Activated CD8-positive, alpha-beta memory T cell treated with anti-CD3 and anti-CD28 coated beads, Interleukin-2, amount 50 U/mL, for 24 hours (primary cell): Measurements from ENCODE around the gene CDK5RAP2.

Experiments used
- DNase-seq: peaks from one replicate; pipeline ENCODE4 v3.0.0-alpha.2; 2020; ENCODE audit errors: extremely low read depth

The CDK5RAP2 gene

DNA sequence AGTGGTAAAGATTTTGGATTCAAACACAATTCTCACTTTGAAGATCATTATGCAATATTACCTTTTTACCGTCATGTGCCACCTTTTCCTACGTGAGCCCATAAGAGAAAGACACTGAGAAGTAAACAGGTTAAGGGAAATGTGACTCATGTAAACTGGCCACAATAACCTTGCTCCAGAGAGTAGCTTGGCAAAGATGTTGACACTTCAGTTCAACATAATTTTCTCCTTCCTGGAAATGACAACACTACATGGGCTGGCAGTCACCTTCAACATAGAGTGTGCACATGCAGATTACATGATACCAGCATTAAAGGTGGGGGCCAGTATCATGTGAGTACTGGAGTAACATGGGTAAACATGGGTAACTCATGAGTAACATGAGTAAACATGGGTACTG, 141.9 kb downstream of the CDK5RAP2 start:
- no peak for DNase-seq

DNA sequence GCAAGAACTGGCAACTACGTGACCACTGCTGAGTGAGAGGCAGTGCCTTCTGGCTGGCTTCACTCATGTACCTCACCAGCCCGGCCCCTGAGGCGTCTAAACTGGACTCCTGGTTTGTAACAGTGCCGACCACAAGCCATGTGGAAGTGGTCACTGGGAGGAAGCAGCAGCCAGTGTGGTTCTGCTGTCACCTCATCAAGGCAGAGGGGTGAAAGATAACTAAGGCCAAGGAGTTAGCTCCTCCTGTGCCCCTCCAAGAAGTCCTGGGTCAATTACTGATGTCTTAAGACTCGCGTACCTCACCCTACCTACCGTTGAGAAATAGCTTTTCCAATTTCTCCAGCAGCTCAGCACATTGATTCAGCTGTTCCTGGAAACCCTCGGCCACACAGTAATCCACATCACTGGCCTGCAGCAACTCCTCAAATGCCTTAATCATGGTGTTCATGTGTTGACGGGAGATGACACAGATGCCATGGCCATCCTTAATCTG, 142.9 kb downstream of the CDK5RAP2 start:
- DNase-seq, result no peak

DNA sequence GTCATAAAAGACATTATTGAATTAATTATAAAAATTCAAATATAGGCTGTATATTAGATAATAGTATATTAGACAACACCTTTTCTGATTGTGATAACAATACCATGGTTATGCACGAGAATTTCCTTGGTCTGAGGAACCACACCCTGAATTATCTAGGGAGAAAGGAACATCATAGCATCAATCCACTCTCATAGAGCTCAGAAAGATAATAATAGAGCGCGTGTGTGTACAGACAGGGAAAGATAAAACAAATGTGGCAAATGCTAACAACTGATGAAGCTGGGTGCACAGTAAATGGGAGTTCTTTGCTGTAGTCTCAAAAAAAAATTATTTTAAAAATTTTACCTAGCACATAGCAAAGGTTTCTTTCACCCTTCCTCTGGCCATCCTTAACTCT, 143.5 kb downstream of the CDK5RAP2 start:
- DNase-seq, result no peak

DNA sequence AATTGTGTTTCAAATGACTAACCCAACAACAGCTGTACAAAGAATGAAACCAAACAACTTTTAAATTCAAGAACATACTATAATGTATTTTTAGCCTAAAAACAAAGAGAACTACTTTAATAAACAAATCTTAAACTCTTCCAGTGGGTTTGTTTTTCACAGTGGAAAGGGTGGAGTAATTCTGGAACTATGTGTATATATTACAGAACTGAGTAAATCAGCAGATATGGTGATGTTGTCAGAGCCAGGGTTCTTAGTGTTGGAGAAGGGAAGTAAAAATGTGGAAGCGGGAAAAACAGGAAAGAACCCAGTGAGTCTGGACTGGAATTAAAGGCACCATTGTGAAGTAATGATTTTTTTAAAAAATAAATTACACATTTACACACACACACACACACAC, 144.9 kb downstream of the CDK5RAP2 start:
- no peak for DNase-seq

DNA sequence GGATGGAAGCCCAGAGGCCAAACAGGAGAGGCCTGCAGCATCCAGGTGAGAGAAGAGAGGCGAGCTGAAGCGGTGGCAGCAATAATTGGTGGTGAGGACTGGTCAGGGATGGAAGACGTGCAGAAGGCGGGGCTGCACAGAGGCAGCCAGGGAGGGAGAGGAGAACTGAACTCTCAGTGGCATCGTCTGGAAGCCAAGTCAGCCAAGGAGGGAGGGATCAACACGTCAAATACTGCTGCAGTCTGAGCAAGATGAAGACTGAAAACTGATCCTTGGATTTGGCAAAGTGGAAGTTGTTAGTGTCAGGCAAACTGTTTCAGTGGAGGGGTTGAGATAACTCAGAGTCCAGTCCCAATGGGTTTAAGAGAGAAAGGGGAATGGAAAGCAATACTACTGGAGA, 145.4 kb downstream of the CDK5RAP2 start:
- DNase-seq, result no peak

DNA sequence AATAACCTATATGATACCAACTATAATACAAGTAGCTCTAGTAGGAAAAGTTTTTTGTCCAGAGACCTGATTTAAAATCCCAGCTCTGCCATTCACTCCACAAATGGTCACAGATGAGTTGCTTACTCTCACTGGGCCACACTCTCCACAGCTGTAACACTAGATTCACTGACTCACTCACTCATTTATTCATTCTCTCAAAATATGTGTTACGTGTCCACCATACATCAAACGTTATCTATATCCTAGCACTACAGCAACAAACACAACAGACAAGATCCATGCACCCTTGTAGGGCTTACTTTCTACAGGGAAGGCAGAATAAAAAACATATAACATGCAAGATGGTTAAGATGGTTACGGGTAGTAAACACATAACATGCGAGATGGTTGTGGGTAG, 146.3 kb downstream of the CDK5RAP2 start:
- DNase-seq, result no peak

DNA sequence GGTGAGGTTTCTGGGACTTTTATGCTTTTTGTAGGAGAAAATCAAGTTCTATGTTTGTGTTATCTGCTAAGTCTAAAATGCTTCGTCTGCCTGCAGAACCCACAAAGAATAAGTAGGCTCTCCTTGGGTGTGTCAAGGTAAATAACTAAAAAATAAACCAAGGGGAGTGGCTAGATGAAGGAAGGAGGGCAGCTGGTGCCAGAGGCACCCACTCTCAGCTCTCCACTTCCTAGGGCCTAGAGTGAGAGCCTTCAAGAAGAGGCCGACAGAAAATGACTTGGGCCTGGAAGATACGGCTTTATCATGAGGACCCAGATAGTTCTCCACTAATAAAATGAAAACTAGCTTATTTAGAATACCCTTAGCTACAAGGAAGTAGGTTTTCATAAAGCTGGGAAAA, 147.4 kb downstream of the CDK5RAP2 start:
- no peak for DNase-seq

DNA sequence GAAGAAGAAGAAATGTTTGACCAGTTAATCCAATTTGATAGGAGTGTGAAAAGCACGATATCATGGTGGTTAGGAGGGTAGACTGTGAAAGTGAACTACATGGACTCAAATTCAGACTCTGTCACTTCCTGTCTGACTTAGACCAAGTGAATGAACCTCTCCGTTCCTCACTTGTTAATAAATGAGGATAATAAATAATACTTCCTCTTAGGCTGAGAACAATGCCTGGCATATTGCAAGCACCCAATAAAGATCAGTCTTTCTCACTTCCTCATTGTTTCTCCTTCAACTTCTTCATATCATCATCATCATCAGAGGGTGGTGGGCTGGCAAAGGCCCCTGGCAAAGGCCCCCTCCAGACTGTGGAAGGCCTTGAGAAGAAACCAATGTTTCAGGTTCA, 148.7 kb downstream of the CDK5RAP2 start:
- no peak for DNase-seq

DNA sequence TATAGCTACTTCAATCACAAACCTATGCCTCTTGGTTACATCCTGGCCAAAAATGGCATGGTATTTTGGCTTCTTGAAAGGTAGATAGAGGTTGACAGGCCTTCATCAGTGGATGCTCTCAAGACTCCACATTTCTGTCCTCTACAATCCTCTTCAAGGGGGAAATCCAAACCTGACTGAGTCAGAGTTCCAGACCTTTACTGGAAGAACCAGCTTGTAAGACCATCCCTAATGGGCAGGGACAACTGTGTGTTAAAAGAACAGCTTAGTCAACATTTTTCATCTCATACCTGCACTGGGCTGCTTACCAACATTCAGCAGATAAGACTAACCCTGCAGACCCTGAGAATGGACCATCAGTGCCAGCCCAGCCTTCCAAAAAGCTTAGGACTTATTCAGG, 155.7 kb downstream of the CDK5RAP2 start:
- no peak for DNase-seq

DNA sequence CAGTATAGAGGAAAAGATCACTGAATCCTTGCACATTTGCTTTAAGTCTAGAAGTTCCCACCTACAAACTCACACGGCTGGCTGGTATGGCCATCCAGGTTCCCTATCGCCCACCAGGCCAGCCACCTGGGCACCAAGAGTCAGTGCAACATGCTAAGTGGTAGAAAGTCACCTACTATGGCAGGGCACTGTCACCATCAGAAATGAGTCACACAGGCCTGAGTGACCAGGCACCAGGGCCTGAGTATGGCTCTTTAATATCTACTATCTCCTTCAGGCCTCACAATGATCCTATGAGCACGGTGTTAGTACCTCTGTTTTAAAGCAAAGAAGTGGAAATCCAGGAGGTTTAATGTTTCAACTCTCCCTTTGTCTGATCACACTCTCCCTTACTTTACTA, 156.2 kb downstream of the CDK5RAP2 start:
- no peak for DNase-seq

DNA sequence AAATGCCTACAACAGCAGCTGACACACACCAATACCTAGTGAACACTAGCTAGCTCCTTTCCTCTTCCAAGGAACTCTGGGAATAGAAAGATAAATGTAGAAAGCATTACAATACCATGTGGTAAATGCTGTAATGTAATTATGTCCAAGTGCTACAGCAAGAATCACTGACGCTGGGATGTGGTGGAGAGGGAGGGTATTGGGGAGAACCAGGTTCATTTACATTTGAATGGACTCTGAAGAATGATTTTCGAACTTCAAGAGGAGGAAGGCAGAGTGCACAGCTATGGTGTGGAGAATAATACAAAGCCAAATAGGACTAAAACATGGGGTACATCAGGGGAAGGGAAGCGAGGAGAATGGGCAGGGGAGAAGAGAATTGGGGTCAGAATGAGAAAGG, 158.0 kb downstream of the CDK5RAP2 start:
- no peak for DNase-seq

DNA sequence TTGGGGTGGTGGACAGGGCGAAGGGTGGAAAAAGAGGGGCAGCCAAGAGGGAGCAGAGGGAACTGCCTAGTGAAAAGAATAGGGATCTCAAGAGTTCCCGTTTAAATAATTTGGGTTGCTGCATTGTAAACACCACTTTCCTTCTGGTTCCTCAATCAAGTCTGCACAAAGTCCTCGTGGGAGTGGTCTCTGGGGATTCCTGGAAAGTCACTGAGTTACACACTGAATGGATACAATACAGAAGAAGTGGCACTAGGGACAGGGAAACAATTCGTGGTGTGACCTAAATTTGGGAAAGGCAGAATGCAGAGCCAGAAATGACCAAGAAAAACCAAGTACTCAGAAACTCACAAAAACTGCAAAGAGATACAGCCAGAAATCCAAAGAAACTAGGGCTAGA, 161.7 kb downstream of the CDK5RAP2 start:
- no peak for DNase-seq

DNA sequence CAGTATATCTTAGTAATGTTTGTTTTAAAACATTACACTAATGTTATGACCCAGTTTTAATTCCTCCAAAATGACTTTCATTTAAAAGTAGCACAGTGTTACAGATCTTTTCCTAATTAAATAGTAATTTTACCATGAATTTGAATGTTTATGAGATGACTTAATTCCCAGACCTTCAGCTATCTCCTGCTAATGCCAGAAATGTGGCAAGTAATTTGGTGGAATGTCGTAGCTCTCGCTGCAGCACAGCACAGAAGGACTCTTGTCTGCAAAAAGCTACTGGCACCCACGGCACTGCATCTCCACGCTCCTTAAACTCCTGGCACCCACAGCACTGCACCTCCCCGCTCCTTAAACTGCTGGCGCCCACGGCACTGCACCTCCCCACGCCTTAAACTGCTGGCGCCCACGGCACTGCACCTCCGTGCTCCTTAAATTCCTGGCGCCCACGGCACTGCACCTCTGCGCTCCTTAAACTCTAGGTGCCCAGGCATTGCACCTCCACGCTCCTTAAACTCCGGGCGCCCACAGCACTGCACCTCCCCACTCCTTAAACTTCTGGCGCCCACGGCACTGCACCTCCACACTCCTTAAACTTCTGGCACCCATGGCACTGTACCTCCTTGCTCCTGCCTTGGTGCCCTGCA, 163.1 kb downstream of the CDK5RAP2 start:
- no peak for DNase-seq

DNA sequence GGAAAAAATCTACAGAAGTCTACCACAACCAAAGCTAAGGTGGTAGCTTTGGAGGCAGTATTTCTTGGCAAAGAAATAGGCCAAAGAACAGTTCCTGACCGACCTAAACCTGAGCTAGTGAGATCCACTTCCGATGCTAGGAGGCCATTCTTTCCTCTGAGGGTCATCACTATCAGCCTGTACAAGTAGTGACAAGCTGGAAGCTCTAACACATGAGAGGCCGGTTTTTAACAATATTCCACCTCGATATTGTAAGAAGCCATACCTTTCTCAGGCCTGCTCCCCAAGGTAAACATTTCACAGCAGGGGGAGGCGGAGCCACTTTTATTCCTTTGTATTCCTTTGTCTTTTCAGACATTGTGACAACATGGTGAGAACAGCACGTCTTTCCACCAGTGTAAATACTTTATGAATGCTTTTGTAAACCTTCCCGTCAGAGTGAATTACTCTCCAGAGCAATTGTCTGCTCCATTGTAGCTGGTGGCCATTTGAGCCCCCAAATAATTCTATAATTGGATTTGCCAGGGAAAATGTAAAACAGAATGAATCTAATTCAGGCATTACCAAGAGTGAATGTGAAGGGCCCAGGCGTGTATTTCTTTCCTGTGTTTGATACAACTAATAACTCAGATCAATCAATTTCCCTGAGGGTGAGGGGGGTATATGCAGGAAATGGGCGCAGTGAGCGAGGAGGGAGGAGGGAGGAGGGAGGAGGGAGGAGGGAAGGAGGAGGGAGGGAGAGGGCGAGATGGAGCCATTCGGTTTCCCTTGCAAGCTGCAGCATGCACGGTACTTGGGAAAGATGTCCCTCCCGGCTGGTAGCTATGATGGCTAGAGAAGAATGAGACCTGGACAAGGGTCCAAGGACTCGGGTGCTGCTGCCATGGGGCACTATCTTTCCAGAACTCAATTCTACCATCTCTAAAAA, 166.6 kb downstream of the CDK5RAP2 start:
- DNase-seq, result no peak

DNA sequence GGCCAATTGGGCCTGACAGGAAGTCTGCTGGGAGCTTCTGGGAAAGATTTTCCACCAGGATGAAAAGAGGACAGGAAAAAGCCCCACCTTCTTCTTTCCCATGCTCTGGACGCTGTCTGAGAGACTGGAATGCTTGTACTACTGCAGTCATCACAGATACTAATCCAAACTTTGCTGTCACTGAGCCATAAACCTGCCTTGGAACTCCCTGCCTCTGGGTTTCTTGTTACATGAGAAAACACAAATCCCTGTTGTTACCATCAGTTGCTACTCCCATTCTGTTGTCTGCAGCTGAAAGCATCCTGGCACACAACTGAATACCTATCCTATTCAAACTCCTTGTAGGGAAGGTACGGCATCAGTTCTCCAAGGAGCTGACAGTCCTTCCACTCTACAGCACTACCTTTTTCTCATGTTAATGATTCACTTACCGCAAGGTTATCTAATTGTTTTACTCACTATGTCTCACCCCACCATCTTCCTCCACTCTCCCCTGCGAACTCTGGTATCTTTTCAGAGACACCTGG, 167.5 kb downstream of the CDK5RAP2 start:
- no peak for DNase-seq

DNA sequence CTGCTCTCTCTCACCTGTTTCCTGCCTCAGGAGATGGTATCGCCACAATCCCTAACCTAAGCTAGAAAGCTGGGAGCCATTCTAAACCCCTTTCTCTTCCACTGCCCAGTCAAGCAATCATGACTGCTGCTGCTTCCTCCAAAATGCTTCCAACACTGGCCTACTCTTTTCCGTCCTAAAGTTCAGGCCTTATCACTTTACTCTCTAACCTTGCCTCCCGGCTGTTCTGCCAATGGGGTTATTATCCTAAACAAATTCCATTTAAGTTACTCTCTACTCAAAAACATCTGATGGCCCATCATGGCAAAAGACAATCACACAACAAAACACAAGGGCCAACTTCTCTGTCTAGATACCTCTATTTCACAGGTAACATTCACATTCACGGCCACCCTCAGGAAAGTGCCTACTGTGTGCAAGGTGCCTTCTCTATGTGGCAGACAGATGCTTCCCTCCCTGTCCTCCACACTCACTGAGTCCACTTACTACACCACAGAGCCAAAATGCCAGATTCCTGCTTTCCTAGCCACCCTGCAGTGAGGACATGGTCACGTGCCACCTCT, 168.0 kb downstream of the CDK5RAP2 start:
- no peak for DNase-seq

DNA sequence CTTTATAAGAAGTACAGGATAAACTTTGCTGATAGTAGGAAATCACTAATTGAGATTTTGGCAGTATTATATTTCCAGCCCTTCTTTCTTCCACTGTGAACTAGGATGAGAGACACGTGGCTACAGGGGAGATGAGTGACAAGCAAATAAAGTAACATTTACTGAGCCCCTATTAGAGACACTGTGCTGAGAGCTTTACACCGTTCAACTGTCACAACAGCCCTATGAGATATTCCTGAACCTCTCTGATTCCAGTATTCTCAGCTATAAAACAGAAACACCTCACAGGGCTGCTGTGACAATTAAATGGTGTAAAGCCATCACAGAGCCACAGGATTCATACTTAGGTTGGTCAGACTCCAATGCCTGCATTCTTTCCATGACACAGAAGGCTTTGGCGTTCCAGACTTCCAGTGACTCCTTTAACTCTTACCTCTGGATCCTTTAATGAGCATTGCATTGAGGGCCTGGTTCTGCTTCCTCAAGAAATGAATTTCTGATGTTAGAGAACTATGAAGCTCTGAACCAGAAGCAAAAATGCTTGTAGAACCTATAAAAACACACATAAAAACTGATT, 169.0 kb downstream of the CDK5RAP2 start:
- DNase-seq, result no peak

DNA sequence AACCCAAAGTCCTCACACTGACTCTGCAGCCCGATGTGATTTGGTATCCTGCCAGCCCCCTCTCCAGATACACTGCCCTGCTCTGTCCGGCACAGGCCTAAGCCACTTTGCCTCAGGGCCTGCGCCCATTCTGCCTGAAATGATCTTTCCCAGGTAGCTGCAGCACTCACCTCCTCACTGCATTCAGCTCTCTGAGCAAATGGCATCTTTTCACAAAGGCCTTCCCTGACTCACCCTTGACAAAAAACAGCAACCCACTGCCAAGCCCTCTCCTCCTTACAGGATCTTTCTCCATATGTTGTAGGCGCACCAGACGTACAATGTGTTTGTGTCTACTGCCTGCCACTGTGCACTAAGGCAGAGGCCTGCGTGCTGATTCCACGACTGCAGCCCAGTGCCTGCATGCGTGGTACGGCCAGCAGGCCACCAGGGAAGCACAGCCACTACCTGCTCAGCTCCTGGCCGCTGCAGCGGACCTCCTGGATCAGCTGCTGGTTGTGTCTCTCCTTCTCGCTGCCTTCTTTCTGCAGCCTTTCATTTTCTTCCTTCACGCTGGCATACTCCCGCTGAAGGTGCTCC, 171.2 kb downstream of the CDK5RAP2 start:
- no peak for DNase-seq

DNA sequence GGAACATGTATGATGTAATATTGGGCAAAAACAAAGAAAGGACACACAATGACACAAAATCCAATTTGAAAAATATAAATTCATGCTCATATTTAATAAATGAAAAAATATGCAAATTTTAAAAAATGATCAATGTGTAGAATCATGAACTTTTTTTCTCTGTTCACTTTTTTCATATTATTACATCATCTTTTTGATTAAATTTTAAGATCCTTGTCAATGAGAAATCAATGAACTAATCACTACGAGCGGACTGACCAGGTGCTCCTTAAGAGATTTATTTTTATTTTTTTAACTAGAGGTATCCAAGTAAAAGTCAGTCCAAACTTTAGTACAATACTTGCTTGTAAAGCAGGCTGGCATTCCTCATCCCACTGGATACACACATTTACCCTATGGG, 174.1 kb downstream of the CDK5RAP2 start:
- no peak for DNase-seq

DNA sequence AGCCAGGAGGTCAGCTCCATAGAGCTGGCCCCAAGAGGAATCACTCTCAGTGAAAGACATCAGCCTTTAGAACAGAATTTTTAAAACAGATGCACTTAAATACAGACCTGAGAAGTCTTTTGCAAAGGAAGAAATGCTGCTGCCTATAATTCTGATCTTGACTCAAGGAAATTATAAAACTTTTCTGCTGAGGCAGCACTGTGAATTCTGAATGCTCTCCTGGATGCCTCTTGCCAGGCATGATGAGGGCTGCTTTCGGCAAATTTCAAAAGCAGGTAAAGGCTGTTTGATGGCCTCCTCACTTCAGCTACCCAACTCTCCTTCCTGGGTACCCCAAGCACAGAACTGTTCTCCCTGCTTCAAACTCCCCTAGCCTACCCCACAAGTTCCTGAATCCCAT, 174.8 kb downstream of the CDK5RAP2 start:
- DNase-seq, result no peak

DNA sequence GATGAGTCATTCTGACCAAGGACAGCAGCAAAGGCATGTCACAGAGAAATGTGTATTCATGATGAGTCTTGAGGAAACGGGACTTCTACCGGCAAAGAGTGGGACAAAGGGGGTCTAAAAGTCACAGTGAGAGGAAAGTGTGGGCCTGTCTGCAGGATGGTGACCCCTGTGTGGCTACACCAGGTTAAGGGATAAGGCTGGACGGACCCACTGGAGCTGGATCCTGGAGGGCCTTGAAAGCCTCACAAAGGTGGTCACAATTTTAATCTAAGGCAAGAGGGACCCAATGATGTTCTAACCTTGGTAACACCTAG, 176.5 kb downstream of the CDK5RAP2 start:
- DNase-seq, result no peak
